SK-N-SH (cell line): ENCODE measurements around the gene MARCKSL1. TPM values are rescaled to one million over a fixed set of nuclear protein-coding genes. Genes with fewer than 3 reads are reported as not detected.

Experiments used
- CTCF ChIA-PET: fragments of 300-600, 350-600 bp; formaldehyde crosslinking; extraction: SDS; loops from one replicate; lab custom pipeline; 2021; lab: Yijun Ruan, JAX
- POLR2A ChIA-PET: fragments of 350-600 bp; sonication (Branson Sonifier 250); formaldehyde crosslinking; extraction: SDS; loops from one replicate; lab custom pipeline; 2020; ENCODE audit warnings: antibody characterized with exemption, inconsistent platforms; lab: Yijun Ruan, JAX
- DNase-seq: peaks from one replicate; pipeline ENCODE4 v3.0.0; 2012
- H2AFZ ChIP-seq: fragments of 200-600 bp; sonication (generic); 2 replicates; pipeline ENCODE4 v1.8.1; 2016; ENCODE audit warnings: antibody characterized with exemption, mild to moderate bottlenecking, low read depth
- H3F3A ChIP-seq: fragments of 200-600 bp; sonication (generic); replicated peaks from 2 replicates; pipeline ENCODE3; 2016; ENCODE audit warnings: antibody characterized with exemption, mild to moderate bottlenecking; ENCODE audit not compliant: insufficient read depth
- H3K27ac ChIP-seq, 2 experiments: fragments of 200-500 bp in 1 of 2; fragments of 200-600 bp in 1 of 2; sonication (Bioruptor generic) in 1 of 2; sonication (generic), shearing (Covaris generic) in 1 of 2; 2 replicates each; pipeline versions ENCODE4 v1.5.1 to v1.6.1; 2014 to 2016; ENCODE audit warnings: low read depth in 2 of 2, inconsistent platforms in 1 of 2, low read length in 1 of 2, mild to moderate bottlenecking in 1 of 2, mixed read lengths in 1 of 2
- H3K27me3 ChIP-seq: fragments of 200-600 bp; sonication (generic), shearing (Covaris generic); 2 replicates; pipeline ENCODE4 v1.6.1; 2016; ENCODE audit warnings: mixed run types; ENCODE audit not compliant: insufficient read depth
- H3K36me3 ChIP-seq, 2 experiments: fragments of 200-500 bp in 1 of 2; fragments of 200-600 bp in 1 of 2; sonication (Bioruptor generic) in 1 of 2; sonication (generic) in 1 of 2; replicated peaks in 1 of 2; 2 replicates each; pipeline versions ENCODE3 to v1.5.1; 2014 to 2016; ENCODE audit warnings: low read length in 1 of 2, mild to moderate bottlenecking in 1 of 2; ENCODE audit not compliant: insufficient read depth in 2 of 2, control insufficient read depth in 1 of 2
- H3K4me1 ChIP-seq, 2 experiments: fragments of 200-500 bp in 1 of 2; fragments of 200-600 bp in 1 of 2; sonication (Bioruptor generic) in 1 of 2; sonication (generic), shearing (Covaris generic) in 1 of 2; 2 replicates each; pipeline versions ENCODE4 v1.5.1 to v1.6.1; 2014 to 2016; ENCODE audit warnings: low read depth in 1 of 2, low read length in 1 of 2, mixed run types in 1 of 2; ENCODE audit not compliant: insufficient read depth in 2 of 2, control insufficient read depth in 1 of 2
- H3K4me2 ChIP-seq: fragments of 200-600 bp; sonication (generic), shearing (Covaris generic); 2 replicates; pipeline ENCODE4 v1.6.1; 2017; ENCODE audit warnings: mixed run types
- H3K4me3 ChIP-seq, 2 experiments: fragments of 200-500 bp in 1 of 2; fragments of 200-600 bp in 1 of 2; sonication (Bioruptor generic) in 1 of 2; sonication (generic), shearing (Covaris generic) in 1 of 2; 2 replicates each; pipeline versions ENCODE4 v1.5.1 to v1.8.1; 2014 to 2016; ENCODE audit warnings: low read depth in 2 of 2, inconsistent platforms in 1 of 2, low read length in 1 of 2, mild to moderate bottlenecking in 1 of 2, mixed read lengths in 1 of 2, moderate library complexity in 1 of 2
- H3K79me2 ChIP-seq: fragments of 200-600 bp; sonication (generic); 2 replicates; pipeline ENCODE4 v1.8.1; 2017; ENCODE audit warnings: mild to moderate bottlenecking; ENCODE audit not compliant: insufficient read depth
- H3K9ac ChIP-seq: fragments of 200-600 bp; sonication (generic); 2 replicates; pipeline ENCODE4 v1.6.1; 2017; ENCODE audit warnings: mixed run types
- H3K9me2 ChIP-seq: fragments of 200-600 bp; sonication (generic); 2 replicates; pipeline ENCODE4 v1.6.1; 2017; ENCODE audit warnings: mixed run types
- H3K9me3 ChIP-seq: fragments of 200-600 bp; sonication (generic); 2 replicates; pipeline ENCODE4 v1.6.1; 2017; ENCODE audit warnings: mixed run types, mild to moderate bottlenecking, moderate library complexity
- H4K20me1 ChIP-seq: fragments of 200-600 bp; sonication (generic); 2 replicates; pipeline ENCODE4 v1.6.1; 2017; ENCODE audit warnings: mild to moderate bottlenecking, mixed run types; ENCODE audit not compliant: insufficient read depth
- CHD2 ChIP-seq: fragments of 150-350 bp; IDR thresholded peaks from 2 replicates; pipeline ENCODE4 v1.6.1; 2018; ENCODE audit warnings: low read length; ENCODE audit not compliant: partially characterized antibody
- ELF1 ChIP-seq: IDR thresholded peaks from 2 replicates; pipeline ENCODE4 v1.4.0; 2012
- FOXJ3 ChIP-seq: sonication (generic); formaldehyde crosslinking; IDR thresholded peaks from 2 replicates; pipeline ENCODE4 v1.5.1; 2020; ENCODE audit warnings: mild to moderate bottlenecking, missing genetic modification reagents
- FOXM1 ChIP-seq: IDR thresholded peaks from 2 replicates; pipeline ENCODE4 v1.4.0; 2012; ENCODE audit warnings: low read depth, mild to moderate bottlenecking
- GABPA ChIP-seq: IDR thresholded peaks from 2 replicates; pipeline ENCODE4 v1.4.0; 2012; ENCODE audit warnings: low read depth, mild to moderate bottlenecking
- NFIC ChIP-seq: IDR thresholded peaks from 2 replicates; pipeline ENCODE4 v1.4.0; 2012; ENCODE audit warnings: borderline replicate concordance
- NRF1 ChIP-seq: IDR thresholded peaks from 2 replicates; pipeline ENCODE4 v1.6.1; 2012; ENCODE audit warnings: low read depth, mild to moderate bottlenecking, low read length
- RAD21 ChIP-seq: IDR thresholded peaks from 2 replicates; pipeline ENCODE4 v1.6.1; 2012; ENCODE audit warnings: mild to moderate bottlenecking, low read length
- RFX5 ChIP-seq: IDR thresholded peaks from 2 replicates; pipeline ENCODE4 v1.6.1; 2012; ENCODE audit warnings: mild to moderate bottlenecking, improper control_type of control experiment, low read length
- RXRA ChIP-seq: IDR thresholded peaks from 2 replicates; pipeline ENCODE4 v1.4.0; 2012; ENCODE audit warnings: low read depth, mild to moderate bottlenecking, borderline replicate concordance
- SMC3 ChIP-seq: IDR thresholded peaks from 2 replicates; pipeline ENCODE4 v1.6.1; 2012; ENCODE audit warnings: low read depth, low read length, improper control_type of control experiment
- TCF12 ChIP-seq: IDR thresholded peaks from 2 replicates; pipeline ENCODE4 v1.4.0; 2012
- whole genome bisulfite sequencing: methylation state at CpG from one replicate; pipeline ENCODE4 v1.1.6; 2017; ENCODE audit warnings: low lambda C conversion rate; 5-methylcytosine and 5-hydroxymethylcytosine counted together
- polyA plus RNA-seq, 3 experiments: library from polyadenylated mRNA; depleted of rRNA; stranded (reverse); fragments of >200 nt; gene quantifications; 2 replicates each; pipeline ENCODE4 v1.2.3, GENCODE V29; 2012
- TF ChIP-seq, protein P1 (sequence below): fragments of 150-350 bp; IDR thresholded peaks from 2 replicates; pipeline ENCODE4 v1.6.1; 2016; ENCODE audit warnings: mild to moderate bottlenecking, low read depth, low read length
- TF ChIP-seq, protein P2 (sequence below): IDR thresholded peaks from 2 replicates; pipeline ENCODE4 v1.4.0; 2012; ENCODE audit warnings: low read depth, borderline replicate concordance
- TF ChIP-seq, protein P3 (sequence below): IDR thresholded peaks from 2 replicates; pipeline ENCODE4 v1.6.1; 2012; ENCODE audit warnings: mild to moderate bottlenecking, low read depth, low read length, moderate library complexity
- TF ChIP-seq, protein P4 (sequence below): fragments of 200-600 bp; sonication (generic); IDR thresholded peaks from 2 replicates; pipeline ENCODE4 v1.6.1; 2017; ENCODE audit warnings: antibody characterized with exemption, mild to moderate bottlenecking, moderate library complexity

MARCKSL1 gene
- polyA plus RNA-seq, 1 of the 3 experiments (the other 2 are of a cell fraction), result 275 TPM

DNA sequence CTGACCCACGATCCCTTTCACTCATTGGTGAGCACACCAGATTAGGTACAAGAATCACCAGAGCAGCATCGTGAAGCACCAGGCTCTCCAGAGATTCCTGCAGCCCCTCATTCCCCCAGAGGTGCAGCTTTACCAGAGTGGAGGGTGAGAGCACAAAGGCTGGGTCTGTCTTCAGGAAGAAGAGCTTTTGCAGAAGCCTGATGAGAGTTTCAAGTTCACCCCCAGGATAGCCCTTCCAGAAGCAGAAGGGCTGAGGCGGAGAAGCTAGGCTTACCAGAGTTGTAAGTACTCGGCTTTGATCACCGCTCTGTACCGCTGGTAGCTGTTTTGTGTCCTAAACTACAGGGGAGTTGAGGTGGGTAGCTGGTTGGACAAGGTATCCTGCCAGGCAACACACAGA lies 29.4 kb upstream of the MARCKSL1 start (continued):
- TF ChIP-seq, protein P1, sequence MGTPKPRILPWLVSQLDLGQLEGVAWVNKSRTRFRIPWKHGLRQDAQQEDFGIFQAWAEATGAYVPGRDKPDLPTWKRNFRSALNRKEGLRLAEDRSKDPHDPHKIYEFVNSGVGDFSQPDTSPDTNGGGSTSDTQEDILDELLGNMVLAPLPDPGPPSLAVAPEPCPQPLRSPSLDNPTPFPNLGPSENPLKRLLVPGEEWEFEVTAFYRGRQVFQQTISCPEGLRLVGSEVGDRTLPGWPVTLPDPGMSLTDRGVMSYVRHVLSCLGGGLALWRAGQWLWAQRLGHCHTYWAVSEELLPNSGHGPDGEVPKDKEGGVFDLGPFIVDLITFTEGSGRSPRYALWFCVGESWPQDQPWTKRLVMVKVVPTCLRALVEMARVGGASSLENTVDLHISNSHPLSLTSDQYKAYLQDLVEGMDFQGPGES, result no peak
- TF ChIP-seq, protein P2, sequence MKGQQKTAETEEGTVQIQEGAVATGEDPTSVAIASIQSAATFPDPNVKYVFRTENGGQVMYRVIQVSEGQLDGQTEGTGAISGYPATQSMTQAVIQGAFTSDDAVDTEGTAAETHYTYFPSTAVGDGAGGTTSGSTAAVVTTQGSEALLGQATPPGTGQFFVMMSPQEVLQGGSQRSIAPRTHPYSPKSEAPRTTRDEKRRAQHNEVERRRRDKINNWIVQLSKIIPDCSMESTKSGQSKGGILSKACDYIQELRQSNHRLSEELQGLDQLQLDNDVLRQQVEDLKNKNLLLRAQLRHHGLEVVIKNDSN, result no peak
- TF ChIP-seq TCF12 (no peak), NFIC (no peak), RXRA (no peak)

DNA sequence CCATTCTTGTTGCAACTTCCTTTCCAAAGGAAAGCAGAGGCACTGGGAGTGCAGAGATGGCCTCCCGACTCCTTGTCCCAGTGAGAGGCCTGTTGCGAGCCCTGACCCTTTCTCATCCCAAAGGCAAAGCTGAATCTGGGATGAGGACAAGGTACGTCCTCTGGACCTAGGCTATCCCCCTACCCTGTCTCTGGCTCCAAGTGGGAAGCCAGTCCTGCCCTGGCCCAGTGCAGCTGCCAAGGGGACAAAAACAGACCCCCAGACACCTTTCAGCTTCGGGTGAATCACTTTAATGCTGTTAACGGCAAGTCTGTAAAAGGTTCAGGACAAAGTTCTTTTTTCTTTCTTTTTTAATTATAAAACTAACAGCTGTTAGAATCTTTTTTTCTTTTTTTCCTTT lies 28.8 kb upstream of the MARCKSL1 start:
- H3F3A ChIP-seq, result peaks cover 6% of the 10 kb centered on the region
- CTCF ChIA-PET, result no interaction called here
- no peaks in the 10 kb centered on the region for H3K9me3 ChIP-seq
- no peaks in the 10 kb centered on the region for H3K9me2 ChIP-seq
- H3K4me2 ChIP-seq, result no peak overlapping the region
- peaks cover 13 to 47% of the 10 kb centered on the region in 2 experiments for H3K36me3 ChIP-seq
- no peak overlapping the region for H3K4me3 ChIP-seq
- no peak overlapping the region for H3K27ac ChIP-seq
- H3K4me1 ChIP-seq, result no peaks in the 10 kb centered on the region
- no peaks in the 10 kb centered on the region for H4K20me1 ChIP-seq
- H2AFZ ChIP-seq, result no peak overlapping the region
- H3K9ac ChIP-seq, result no peak overlapping the region
- H3K79me2 ChIP-seq, result no peaks in the 10 kb centered on the region
- POLR2A ChIA-PET, result no interaction called here
- no peak for TF ChIP-seq CHD2
- no peak for TF ChIP-seq FOXJ3 (CRISPR knock-in tag)
- TF ChIP-seq SMC3, result no peak
- H3K27me3 ChIP-seq, result no peaks in the 10 kb centered on the region
- DNase-seq, result no peak
- 80% methylated on average over 3 of the region's 5 CpGs for WGBS

DNA sequence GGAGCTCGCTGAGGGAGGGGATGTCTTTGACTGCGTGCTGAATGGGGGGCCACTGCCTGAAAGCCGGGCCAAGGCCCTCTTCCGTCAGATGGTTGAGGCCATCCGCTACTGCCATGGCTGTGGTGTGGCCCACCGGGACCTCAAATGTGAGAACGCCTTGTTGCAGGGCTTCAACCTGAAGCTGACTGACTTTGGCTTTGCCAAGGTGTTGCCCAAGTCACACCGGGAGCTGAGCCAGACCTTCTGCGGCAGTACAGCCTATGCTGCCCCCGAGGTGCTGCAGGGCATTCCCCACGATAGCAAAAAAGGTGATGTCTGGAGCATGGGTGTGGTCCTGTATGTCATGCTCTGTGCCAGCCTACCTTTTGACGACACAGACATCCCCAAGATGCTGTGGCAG lies 27.7 kb upstream of the MARCKSL1 start:
- Histone ChIP-seq H3K27me3 (no peaks in the 10 kb centered on the region), H3K4me3 (no peak overlapping the region), H3K9me2 (no peaks in the 10 kb centered on the region), H3K9ac (no peak overlapping the region), H3K9me3 (no peaks in the 10 kb centered on the region), H4K20me1 (no peaks in the 10 kb centered on the region), H3F3A (peaks cover 6% of the 10 kb centered on the region), H3K36me3 (peaks cover 7 to 47% of the 10 kb centered on the region in 2 experiments), H3K79me2 (no peaks in the 10 kb centered on the region), H3K27ac (no peak overlapping the region), H3K4me2 (no peak overlapping the region), H3K4me1 (no peaks in the 10 kb centered on the region), H2AFZ (no peak overlapping the region)
- TF ChIP-seq, protein P3, sequence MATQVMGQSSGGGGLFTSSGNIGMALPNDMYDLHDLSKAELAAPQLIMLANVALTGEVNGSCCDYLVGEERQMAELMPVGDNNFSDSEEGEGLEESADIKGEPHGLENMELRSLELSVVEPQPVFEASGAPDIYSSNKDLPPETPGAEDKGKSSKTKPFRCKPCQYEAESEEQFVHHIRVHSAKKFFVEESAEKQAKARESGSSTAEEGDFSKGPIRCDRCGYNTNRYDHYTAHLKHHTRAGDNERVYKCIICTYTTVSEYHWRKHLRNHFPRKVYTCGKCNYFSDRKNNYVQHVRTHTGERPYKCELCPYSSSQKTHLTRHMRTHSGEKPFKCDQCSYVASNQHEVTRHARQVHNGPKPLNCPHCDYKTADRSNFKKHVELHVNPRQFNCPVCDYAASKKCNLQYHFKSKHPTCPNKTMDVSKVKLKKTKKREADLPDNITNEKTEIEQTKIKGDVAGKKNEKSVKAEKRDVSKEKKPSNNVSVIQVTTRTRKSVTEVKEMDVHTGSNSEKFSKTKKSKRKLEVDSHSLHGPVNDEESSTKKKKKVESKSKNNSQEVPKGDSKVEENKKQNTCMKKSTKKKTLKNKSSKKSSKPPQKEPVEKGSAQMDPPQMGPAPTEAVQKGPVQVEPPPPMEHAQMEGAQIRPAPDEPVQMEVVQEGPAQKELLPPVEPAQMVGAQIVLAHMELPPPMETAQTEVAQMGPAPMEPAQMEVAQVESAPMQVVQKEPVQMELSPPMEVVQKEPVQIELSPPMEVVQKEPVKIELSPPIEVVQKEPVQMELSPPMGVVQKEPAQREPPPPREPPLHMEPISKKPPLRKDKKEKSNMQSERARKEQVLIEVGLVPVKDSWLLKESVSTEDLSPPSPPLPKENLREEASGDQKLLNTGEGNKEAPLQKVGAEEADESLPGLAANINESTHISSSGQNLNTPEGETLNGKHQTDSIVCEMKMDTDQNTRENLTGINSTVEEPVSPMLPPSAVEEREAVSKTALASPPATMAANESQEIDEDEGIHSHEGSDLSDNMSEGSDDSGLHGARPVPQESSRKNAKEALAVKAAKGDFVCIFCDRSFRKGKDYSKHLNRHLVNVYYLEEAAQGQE, result no peak
- TF ChIP-seq ELF1 (no peak), CHD2 (no peak), NRF1 (no peak), RAD21 (no peak), RXRA (no peak), SMC3 (no peak), NFIC (no peak), FOXM1 (no peak), RFX5 (no peak), GABPA (no peak)
- TF ChIP-seq, protein P2, result no peak
- TF ChIP-seq, protein P1, result no peak
- TF ChIP-seq, protein P4, sequence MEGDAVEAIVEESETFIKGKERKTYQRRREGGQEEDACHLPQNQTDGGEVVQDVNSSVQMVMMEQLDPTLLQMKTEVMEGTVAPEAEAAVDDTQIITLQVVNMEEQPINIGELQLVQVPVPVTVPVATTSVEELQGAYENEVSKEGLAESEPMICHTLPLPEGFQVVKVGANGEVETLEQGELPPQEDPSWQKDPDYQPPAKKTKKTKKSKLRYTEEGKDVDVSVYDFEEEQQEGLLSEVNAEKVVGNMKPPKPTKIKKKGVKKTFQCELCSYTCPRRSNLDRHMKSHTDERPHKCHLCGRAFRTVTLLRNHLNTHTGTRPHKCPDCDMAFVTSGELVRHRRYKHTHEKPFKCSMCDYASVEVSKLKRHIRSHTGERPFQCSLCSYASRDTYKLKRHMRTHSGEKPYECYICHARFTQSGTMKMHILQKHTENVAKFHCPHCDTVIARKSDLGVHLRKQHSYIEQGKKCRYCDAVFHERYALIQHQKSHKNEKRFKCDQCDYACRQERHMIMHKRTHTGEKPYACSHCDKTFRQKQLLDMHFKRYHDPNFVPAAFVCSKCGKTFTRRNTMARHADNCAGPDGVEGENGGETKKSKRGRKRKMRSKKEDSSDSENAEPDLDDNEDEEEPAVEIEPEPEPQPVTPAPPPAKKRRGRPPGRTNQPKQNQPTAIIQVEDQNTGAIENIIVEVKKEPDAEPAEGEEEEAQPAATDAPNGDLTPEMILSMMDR, result no peak
- ChIA-PET POLR2A (no interaction called here), CTCF (no interaction called here)
- 96% methylated on average over 4 of the region's 12 CpGs for WGBS
- DNase-seq, result no peak
